ENCODE data around the gene GRIK2.

Gene GRIK2

DNA sequence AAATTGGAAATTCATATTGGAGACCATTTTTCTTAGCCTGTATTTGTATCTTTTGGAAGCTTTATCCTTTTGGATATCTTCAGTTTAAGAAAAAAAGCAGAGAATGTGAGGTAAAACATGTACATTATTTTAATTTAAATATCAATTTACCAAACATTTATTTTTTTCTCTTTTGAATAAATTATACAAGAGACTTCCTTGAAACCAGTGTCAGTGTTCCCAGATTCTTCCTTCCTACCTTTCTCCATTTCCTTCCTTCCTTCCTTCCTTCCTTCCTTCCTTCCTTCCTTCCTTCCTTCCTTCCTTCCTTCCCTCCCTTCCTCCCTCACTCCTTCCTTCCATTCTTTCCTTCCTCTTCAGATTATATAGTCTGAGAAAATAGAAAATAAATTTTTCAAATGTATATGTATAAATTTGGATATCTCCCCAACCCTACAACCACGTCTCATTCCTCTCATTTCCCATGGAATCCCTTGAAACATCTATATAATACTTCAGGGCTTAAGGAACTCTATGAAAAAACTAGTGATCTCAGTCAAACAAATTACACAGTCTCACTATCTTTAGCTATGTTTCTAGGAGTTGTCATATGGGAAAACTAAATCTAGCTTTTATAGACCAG is 528.4 kb downstream of the GRIK2 start:
- no peak for DNase-seq

DNA sequence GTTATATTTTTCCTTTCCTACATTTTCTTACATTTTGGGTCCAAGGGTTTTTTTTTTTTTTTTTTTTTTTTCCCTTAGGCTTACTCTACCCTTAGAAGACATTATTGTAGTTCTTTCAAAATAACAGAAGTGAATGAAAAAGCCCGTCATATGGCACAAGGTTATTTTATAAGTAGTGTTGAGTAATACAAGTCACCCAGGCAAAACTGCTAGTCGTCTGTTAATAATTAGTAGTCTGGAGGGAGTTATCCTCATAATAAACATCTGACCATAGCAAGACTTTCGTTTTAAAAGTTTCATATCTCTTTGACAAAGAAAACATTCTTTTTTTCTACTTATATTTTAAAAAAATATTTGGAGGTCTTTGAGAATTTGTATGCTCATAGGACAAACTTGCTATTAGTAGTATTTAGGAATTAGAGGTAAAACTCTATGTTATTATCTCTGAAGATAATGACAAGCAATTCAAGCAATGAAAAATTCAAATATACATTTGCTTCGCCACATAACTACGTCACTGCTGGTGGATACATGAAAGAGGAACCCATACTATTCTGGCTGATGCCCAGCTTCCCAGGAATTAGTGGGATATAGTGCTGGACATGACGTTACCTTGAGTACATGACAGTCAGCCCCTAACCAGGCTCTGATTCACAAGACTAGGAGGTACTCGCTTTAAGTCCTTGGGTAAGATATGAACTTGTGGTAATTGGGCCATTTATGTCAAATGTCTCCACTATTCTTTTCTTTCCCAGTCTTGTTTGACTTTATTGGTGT is 532.8 kb downstream of the GRIK2 start:
- DNase-seq: no peak

DNA sequence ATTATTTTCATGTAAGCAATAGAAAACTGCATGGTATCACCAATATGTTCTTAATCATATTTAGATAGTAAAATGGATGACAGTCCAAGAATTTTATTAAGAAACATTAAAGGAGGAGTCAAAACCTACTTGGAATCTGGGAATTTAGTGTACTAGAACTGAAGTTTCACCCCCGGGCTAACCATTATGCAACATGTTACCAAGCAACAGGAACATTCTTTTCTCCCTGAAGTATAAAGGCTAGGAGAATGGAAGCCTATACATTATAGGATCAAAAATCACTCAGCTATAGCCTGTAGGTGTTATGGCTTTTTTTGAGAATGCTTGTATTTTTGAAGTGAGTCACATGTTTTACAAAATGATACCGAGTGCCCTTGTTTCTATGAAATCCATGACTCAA is 538.3 kb downstream of the GRIK2 start:
- no peak for DNase-seq

DNA sequence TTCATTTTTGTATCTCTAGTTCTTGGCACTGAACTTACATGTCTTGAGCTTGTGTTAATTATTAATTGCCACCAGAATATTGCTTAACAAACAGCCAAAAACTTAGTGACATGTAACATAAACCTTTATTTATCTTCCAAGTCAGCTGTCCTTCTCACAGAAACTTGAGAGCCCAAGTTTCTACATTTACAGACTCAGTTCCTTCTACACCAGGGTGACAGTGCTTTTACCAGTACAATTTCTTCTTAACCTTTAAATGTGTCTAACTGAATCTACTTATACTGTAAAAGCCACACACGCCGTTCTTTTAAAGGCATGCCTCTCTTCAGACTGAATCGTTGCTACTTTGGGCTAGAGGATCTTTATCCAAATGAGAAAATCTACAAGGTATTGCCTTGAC is 539.2 kb downstream of the GRIK2 start:
- DNase-seq: no peak

DNA sequence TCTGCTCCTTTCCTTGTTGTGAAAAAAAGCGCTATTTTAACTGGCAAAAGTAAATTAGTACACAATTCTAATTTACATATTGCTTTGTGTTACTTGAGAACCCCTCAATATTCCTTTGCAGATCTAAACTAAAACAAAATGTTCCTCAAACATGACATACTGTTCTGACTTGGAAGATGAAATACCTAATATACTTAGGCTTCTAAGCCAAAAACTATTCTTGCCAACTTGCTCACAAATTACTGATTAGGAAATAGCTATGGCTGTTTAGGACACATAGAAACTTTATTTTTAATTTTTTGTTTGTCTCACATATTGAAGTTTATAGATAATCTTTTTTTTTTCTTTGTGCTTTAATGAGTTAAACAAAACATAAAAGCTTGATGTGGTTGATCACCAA is 542.2 kb downstream of the GRIK2 start:
- DNase-seq: no peak

DNA sequence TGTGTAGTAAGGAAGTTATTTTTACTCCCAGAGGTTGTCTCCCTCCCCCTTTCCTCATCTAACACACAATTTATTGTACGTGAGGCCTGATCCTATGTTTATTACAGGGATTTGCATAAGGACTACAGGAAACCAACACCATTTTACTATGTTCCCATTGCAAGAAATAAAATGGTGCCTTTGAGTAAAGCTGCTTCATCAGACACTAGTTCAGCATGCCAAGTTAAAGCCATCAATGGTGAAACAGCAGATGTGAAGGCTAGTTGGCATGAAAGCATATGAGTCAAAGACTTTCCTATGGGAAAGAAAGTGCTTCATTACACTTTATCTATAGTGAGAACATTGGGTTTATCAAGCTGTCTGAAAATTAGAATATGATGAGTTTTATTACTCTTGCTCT is 543.0 kb downstream of the GRIK2 start:
- DNase-seq: no peak

DNA sequence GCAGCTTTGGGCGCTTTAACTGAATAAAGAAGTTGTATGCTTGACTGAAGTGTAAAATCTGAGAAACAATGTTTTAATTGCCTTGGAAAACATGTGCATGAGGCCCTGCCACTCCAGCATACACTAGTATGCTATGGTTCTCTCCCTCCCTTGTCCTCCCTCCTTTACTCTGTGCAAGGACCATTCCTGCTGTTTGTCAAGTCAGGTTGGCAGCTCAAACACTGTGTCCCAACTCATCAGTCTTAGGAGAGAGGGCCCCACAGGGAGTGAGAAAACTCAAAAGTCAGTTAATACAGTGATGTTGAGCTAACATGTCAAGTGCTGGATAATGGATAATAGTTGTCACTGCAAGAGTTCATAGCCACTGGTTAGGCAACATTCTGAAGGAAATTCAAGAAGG is 543.6 kb downstream of the GRIK2 start:
- no peak for DNase-seq

DNA sequence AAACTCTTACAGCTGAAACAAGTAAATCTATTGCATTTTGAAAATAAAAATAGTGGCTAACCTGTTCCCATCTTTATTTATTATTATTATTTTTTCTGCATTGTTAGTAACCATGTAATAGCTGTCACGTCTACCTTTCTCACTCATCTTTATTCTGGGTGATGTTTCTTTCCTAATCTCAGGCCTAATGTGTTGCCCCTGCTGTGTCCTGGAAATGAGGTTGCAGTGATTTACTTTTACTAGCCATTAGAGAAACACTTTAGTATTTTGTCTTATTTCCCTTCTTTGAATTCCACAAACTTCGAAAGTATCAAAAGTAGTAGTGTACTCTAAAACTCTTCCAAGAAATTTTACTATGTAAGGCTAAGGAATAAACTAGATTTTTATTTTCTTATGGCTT is 546.9 kb downstream of the GRIK2 start:
- no peak for DNase-seq

DNA sequence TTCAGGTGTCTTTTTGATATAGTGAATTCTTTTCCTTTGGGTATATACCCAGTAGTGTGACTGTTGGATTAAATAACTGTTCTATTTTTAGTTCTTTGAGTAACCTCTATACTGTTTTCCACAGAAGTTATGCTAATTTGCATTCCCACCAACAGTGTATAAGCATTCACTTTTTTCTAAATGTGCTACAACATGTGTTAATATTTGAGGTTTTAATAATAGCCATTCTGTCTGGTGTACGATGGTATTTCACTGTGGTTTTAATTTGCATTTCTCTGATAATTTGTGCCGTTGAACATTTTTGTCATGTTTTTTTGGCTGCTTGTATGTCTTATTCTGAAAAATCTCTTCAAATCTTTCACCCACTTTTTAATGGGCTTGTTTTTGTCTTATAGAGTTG is 563.5 kb downstream of the GRIK2 start:
- no peak for DNase-seq

DNA sequence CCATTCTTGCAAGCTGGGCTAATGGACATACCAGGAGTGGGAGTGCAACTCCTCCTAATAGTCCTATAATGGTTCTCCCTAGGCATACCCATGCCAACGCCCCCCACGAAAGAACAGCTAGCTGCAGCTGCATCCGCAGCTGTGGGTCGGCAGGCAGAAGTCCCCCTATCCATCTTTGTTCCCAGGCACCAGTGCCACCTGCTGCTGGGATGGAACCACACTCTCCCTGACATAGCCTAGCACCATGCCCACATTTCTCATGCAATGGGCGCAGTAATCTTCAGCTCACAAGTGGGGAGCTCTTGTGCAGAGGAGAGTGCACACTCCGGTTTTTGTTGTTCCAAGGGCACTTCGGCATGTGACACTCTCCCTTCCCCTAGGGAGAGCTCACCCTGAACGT is 567.8 kb downstream of the GRIK2 start:
- DNase-seq: no peak

DNA sequence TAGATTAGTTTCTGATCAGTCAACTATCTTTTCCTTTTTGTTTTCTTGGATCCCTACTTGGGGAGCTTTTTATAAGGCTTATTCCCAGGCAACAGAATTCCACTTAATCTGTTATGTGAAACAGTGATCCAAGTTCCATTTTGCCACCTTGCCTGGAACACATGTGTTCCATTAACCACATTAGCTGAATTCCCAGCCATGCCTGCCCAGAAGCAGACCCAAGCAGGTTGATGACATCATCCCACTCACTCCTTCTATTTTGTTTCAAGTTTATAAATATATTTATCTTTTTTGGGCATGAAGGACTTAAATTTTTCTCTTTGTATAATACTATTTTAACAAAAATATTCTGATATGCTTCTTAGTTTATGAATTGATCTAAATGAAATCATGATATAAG is 587.4 kb downstream of the GRIK2 start:
- no peak for DNase-seq

DNA sequence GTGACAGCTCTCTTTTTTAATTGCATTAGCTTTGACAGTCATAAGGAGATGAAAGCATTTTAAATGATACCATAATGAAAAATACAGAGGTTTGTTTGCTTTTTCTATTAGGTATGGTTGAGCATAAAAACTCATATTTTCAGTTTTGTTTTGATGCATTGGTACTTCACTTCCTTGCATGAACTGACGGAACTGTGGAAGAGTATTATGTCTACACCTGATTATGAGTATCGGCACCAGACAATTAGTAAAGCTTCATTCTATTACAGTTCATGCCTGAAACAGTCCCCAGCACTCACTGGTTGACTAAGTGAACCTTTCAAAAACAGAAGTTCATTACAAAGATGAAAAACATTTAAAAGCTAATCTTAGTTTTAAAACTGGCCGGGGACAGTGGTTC is 593.0 kb downstream of the GRIK2 start:
- no peak for DNase-seq

DNA sequence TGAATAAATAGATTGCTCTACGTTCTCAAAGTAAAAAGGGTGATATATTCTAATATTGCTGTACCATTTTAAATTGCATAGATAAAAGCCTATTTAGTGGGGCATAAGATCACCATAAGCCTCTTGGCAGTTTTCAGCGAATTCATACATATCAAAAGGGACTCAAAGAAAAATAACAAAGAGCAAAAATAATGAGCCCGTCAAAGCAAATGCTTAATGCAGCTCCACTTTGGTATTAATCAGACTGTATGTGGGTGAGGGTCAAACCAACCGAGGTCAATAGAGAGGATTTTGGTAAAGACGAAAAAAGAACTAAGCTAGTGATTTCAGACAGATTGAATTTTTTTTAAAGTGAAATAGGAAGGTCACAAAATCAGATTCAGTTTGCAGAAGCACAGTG is 598.8 kb downstream of the GRIK2 start:
- DNase-seq: no peak

DNA sequence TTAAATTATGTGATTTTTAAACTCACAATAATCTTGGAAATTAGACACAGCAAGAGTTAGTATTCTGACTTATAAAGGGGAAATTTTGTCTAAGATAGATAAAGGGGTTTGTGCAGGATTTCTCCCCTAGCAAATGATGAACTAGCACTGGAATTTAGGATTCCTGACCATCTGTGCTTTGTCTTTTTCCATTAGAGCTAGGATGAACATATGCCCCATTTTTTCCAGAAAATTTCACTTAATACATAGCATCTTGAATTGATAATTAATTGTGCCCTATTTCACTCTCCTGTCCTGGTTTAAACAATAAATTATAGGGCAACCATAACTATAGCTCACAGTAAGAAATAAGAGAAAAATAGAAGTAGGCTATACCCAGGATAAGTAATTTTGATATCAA is 601.0 kb downstream of the GRIK2 start:
- DNase-seq: no peak

DNA sequence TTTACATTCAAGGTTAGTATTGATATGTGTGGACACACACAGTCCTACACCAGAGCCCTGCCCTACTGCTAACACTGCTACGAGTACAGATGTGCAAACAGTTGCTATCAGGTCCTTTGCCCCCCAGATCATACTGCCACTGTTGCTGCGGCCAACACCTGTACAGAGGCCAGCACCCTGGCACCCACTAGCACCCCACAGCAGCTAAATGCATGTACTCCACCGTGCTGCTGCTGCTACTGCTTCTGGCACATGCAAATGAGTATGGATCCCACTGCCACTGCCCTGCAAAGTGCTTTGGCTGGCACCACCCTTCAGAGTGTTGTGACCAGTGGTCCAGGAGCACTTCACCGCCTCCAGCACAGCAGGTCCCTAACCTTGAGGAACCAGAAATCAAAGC is 621.9 kb downstream of the GRIK2 start:
- DNase-seq: no peak

DNA sequence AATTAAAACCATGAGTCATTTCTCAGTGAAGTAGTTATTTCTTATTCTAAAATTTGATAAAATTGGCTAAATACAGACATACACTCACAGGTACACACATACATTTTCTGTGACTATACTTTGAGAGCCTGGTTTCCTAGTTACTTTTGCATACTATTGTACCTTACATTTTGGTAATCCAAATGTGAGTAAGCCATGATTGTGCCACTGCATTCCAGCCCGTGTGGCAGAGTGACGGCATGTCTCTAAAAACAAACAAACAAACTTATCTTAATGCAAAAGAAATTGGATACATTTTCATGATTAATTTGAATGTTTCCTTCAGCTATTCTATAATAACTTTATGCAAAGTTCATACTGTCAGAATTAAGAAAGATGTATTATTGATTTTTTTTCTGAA is 628.8 kb downstream of the GRIK2 start:
- no peak for DNase-seq

DNA sequence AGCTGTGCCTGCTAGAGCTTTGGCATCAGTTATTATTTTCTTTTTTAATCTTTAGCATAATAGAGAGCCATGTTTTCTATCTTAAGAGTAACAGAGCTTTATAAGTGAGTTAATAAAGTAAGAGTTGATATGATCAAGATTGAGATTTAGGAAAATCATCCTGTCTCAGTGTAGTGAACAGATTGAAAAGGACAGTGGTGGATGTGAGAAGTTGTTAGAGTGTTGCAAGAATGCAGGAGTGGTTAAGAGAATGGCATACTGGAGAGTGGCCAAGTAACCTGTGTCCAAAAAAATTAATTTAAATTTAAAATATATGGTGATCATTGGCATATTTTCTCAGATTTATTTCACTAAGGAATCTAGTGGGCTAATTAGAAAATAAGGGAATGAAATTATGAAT is 629.3 kb downstream of the GRIK2 start:
- DNase-seq: no peak

DNA sequence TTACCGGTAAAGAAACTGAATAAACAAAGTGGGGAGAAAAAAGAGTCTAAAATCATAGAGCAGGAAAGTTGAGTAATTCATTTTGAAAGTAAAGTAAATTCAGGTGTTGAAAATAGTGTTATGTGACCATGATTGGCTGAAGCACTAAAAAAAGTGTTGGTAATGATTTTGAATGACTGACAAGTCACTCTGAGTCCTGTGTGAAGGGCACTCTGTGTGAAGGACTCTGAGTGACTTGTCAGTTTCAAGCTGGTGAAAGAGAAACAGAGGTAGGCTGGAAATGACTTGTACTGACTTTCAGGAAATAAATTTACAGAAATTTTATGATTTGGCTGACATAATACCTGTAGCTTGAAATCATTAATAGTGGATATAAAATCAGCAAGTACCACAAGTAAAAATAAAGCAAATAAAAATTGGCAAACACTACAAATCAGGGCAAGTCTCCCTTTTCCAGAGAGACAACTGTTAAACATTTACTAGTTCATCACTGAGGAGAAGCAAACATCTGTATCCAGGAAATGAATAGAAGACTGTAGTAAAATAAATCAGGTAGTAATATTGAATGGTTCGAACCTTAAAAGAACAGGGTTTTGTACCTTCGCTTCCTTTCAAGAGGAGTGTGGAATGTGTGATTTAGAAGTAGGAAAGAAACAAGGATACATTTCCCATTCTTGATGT is 630.6 kb downstream of the GRIK2 start:
- no peak for DNase-seq

DNA sequence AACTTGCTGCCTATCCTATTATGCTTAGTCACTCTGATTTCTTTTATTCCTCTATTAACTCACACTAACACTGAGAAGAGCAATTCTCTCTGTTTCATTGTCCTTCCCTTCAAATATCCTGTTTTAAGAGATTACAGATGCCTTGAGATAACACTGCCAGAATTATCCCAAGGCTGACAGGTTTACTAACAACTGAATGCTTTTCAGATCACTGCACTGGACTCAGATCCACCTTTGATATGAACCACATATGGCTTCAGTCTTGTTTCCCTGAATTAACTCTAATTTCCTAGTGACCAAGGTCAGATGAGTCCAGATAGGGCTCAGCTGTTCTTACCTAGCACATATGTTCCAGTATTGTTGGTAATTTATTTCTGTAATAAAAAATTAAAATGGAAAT is 633.1 kb downstream of the GRIK2 start:
- no peak for DNase-seq

DNA sequence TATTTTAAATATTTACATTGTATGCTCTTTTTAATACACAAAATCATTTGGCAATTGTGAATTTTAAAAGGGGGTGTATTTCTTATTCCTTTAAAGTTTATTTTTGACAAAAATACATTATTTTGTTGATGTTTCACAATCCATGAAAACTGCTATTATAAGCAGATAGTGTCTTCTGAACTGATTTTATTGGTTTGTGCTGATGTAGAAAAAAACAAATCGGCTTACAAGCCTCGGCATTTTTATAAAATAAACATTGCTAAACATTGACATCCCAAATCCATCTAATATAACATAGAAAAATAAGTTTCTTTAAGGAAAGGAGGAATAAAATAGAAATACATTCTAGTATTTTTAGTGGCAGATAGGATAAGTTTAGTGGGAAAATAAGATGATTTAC is 634.7 kb downstream of the GRIK2 start:
- DNase-seq: no peak

DNA sequence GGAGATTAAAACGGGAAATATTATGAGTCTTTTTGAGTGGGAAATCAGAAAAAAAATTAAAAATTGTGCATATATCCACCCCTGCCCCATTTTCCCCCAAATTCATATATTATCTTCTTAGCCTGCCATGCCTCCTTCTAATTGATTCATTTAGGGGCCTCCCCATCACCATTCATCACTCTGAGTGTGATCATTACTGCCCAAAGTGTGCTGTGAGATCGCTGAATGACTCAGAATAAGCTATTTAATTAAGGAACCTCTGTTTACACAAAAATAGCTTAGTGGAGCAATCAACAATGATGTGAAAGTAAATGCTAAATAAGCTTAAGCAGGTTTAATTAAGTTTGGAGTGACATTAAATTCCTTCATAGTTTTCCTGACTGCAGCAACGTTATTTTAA is 645.5 kb downstream of the GRIK2 start:
- no peak for DNase-seq

DNA sequence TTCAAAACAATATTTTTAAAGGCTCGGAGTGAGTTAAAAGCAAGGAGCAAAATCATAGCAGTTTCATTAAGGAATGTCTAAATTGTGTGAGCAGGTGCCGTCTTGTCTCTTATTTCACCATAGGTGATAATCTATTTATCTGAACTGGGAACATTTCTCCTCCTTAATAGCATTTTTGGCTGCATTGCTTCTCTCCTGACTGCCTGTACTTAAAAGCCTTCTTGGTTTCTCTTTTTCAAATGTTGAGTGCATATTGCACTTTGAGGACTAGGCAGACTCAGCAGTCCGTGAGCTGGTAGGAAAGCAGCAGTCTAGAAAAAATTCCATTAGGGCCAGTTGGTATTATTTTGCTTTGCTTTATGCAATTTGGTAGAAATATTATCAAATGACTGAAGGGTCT is 645.9 kb downstream of the GRIK2 start:
- no peak for DNase-seq

DNA sequence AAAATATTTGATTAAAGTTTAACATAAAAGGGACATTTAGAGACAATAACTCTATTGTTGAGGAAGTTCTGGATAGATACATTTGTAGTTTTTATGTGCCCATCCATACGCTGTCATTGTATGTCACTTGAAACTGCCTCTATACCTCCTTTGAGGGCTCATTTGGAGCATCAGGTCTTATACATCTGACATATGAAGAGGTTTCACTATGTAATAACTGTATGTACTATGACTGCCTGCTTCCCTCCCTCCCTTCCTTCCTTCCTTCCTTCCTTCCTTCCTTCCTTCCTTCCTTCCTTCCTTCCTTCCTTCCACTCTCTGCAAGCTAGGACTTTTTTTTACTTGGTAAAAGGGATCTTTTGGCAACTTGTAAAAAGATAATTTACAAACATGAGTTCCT is 657.5 kb downstream of the GRIK2 start:
- DNase-seq: no peak

DNA sequence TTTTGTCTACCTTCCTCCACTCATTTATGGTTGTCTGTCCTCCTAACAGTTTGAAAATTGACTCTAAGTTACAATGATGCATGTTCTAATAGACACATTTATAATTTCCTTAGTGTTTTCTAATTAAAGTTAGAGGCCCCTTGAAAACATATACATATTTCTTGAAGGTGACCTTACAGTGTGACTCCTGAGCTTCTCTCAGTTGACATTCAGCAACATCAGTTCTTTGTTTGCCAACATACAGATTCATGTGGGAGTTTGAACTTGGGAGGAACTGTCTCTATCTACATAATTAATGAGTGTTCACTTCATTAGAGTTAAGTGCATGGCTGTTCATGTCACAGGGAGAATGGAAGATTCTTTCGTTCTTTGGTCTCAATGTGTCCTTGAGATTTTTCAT is 658.2 kb downstream of the GRIK2 start:
- no peak for DNase-seq

DNA sequence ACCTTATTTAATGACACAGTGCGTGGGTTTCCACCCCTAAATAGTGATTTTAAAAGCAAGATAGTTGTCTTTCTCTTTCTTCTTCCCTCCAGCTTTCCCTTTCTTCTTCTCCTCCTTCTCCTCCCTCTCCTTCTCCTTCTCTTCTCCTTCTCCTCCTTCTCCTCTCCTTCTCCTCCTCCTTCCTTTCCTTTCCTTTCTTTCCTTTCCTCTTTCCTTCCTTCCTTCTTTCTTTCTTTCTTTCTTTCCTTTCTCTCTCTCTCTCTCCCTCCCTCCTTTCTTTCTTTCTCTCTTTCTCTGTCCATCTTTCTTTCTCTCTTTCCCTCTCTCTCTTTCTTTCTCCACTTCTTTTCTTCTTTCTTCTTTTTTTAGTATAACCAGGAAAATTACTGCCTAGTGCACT is 670.6 kb downstream of the GRIK2 start:
- no peak for DNase-seq

Measured in CD4-positive, alpha-beta T cell treated with Interleukin-17A for 1 hour (primary cell).